ENCODE results near the gene TRHDE.

DNA sequence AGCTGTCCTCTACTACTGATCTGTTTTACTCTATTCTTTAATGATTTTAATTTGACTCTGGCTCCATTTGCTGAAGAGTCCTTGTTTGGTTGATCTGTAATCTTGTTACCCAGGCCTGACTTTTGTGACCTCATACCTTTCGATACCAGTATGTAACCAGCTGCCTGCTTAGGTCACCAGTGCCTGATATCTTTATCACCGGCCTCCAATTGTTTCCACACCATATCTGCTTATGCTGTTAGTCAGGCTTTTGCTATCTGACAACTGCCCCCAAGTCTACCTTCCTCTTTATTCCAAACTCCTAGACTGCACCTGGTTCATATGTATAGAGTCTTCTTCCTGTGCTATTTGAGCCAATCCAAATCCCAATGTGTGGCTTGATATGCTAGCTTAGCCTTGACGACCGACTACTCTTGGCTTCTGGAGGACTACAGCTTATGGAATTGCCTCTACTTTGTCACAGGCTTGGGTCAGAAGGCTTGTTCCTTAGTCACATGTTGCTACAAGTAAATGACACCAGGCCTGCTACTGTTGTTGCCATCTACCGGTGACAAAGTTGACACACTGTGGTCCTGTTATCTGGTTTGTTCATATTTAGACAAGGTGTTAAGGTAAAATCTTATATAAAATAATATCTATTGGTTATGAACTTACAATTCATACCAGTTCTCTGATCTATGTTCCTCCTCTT, 193.9 kb downstream of the TRHDE start:
- TF ChIP-seq POLR2AphosphoS5 (IDR thresholded peaks at IDR 0.05; ENCODE audit: low read depth, low read length) = no peak
- TF ChIP-seq POLR2A (IDR thresholded peaks at IDR 0.05; ENCODE audit: low read depth, low read length) = no peak
- TF ChIP-seq TAF1 (IDR thresholded peaks at IDR 0.05; ENCODE audit: low read depth, low read length) = no peak
- TF ChIP-seq SPI1 (IDR thresholded peaks at IDR 0.05; ENCODE audit: low read depth, low read length) = no peak
- TF ChIP-seq PAX5 (IDR thresholded peaks at IDR 0.05; ENCODE audit: insufficient read depth, low read length, severe bottlenecking) = no peak
